ENCODE data around the gene CACNA2D2. TPM values are rescaled to one million over a fixed set of nuclear protein-coding genes. Genes with fewer than 3 reads are reported as not detected.

Gene CACNA2D2
- total and polyA plus RNA-seq, 7 donors: 0.14 to 1.6 (median 0.83) TPM

- Histone ChIP-seq H3K27me3 (ENCODE audit: insufficient read depth in 3 of 3, low read length in 2 of 3) (no peaks in the 10 kb centered on the region), H3K36me3 (ENCODE audit: insufficient read depth in 1 of 2, low read depth in 1 of 2) (no peaks in the 10 kb centered on the region), H3K27ac (no peak overlapping the region), H3K4me1 (peaks cover 3% of the 10 kb centered on the region), H3K4me3 (no peak overlapping the region), H3K9me3 (no peaks in the 10 kb centered on the region)
- no peak for DNase-seq
- peak in 1 of 4 donors; percentile 15 for ATAC-seq
- TF ChIP-seq, protein P1, sequence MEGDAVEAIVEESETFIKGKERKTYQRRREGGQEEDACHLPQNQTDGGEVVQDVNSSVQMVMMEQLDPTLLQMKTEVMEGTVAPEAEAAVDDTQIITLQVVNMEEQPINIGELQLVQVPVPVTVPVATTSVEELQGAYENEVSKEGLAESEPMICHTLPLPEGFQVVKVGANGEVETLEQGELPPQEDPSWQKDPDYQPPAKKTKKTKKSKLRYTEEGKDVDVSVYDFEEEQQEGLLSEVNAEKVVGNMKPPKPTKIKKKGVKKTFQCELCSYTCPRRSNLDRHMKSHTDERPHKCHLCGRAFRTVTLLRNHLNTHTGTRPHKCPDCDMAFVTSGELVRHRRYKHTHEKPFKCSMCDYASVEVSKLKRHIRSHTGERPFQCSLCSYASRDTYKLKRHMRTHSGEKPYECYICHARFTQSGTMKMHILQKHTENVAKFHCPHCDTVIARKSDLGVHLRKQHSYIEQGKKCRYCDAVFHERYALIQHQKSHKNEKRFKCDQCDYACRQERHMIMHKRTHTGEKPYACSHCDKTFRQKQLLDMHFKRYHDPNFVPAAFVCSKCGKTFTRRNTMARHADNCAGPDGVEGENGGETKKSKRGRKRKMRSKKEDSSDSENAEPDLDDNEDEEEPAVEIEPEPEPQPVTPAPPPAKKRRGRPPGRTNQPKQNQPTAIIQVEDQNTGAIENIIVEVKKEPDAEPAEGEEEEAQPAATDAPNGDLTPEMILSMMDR (IDR thresholded peaks at IDR 0.05): no peak
- WGBS, 3 donors: 59 to 64% (median 62%) methylated on average over 12 of the region's 12 CpGs
- intact Hi-C loops (cut with DNase I): loop anchor here (1.0 to 5.0 kb wide), 2 partner anchors 107 to 108 kb away; no protein-coding TSS in a partner anchor
These were observed 67.9 kb downstream of the CACNA2D2 start for GRCh38 chr3:50435371-50436113.

- H3K27me3 ChIP-seq (ENCODE audit: insufficient read depth in 3 of 3, low read length in 2 of 3): no peaks in the 10 kb centered on the region
- 52 to 73% (median 59%) methylated on average over 5 of the region's 5 CpGs for WGBS, 3 donors
- ATAC-seq: peak in 1 of 4 donors; percentile 25
- H3K36me3 ChIP-seq (ENCODE audit: insufficient read depth in 1 of 2, low read depth in 1 of 2): no peaks in the 10 kb centered on the region
- peaks cover 3% of the 10 kb centered on the region for H3K4me1 ChIP-seq
- TF ChIP-seq, protein P1 (IDR thresholded peaks at IDR 0.05): no peak
- no peak for DNase-seq
- H3K9me3 ChIP-seq: no peaks in the 10 kb centered on the region
- H3K27ac ChIP-seq: no peak overlapping the region
- intact Hi-C loops (cut with DNase I): no loop called here
- H3K4me3 ChIP-seq: no peak overlapping the region
These were observed 69.5 kb downstream of the CACNA2D2 start for GRCh38 chr3:50433954-50434353.

- intact Hi-C loops (cut with DNase I): no loop called here
- no peak for ATAC-seq
These were observed 72.4 kb downstream of the CACNA2D2 start for GRCh38 chr3:50430950-50431435.

DNA sequence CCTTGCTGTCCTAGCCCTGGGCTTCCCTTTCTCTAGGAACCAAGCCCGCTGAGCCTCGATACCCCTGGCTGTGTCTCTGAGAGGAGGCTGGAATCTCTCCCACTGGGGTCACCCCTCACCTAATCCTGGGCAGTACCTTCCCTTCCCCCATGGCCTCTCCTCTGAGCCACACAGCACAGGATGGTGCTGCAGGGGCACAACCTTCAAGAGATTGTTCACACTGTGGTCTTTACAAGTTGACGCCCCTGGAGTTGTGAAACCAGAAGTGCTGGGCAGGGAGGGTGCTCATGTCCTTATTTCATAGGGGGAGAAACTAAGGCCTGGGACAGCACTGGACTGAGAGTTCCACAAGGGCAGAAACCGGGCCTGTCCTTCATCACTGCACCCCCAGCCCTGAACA is 73.2 kb downstream of the CACNA2D2 start:
- ATAC-seq (no peak), DNase-seq (no peak)
- no peak overlapping the region for H3K27ac ChIP-seq
- no peaks in the 10 kb centered on the region for H3K27me3 ChIP-seq (ENCODE audit: insufficient read depth in 3 of 3, low read length in 2 of 3)
- H3K36me3 ChIP-seq (ENCODE audit: insufficient read depth in 1 of 2, low read depth in 1 of 2): no peaks in the 10 kb centered on the region
- H3K4me3 ChIP-seq: no peak overlapping the region
- H3K9me3 ChIP-seq: no peaks in the 10 kb centered on the region
- intact Hi-C loops (cut with DNase I): no loop called here
- H3K4me1 ChIP-seq: no peaks in the 10 kb centered on the region
- TF ChIP-seq, protein P1 (IDR thresholded peaks at IDR 0.05): no peak
- WGBS, 3 donors: 88 to 89% (median 89%) methylated on average over 4 of the region's 4 CpGs

More at GRCh38 chr3:50430950-50431435, 72.4 kb downstream of the CACNA2D2 start:
- Histone ChIP-seq H3K4me3 (no peak overlapping the region), H3K9me3 (no peaks in the 10 kb centered on the region), H3K27me3 (ENCODE audit: insufficient read depth in 3 of 3, low read length in 2 of 3) (no peaks in the 10 kb centered on the region), H3K4me1 (no peaks in the 10 kb centered on the region), H3K27ac (no peak overlapping the region), H3K36me3 (ENCODE audit: insufficient read depth in 1 of 2, low read depth in 1 of 2) (no peaks in the 10 kb centered on the region)
- WGBS, 3 donors: 61 to 63% (median 62%) methylated on average over 4 of the region's 4 CpGs
- DNase-seq: no peak
- TF ChIP-seq, protein P1 (IDR thresholded peaks at IDR 0.05): no peak

All from psoas muscle (tissue), 8 donors.